ENCODE measurements around the gene STX18. TPM values are rescaled to one million over a fixed set of nuclear protein-coding genes. Genes with fewer than 3 reads are reported as not detected.

The STX18 gene
- total RNA-seq, 1 donor from 2014 or later = 34.6 TPM

DNA sequence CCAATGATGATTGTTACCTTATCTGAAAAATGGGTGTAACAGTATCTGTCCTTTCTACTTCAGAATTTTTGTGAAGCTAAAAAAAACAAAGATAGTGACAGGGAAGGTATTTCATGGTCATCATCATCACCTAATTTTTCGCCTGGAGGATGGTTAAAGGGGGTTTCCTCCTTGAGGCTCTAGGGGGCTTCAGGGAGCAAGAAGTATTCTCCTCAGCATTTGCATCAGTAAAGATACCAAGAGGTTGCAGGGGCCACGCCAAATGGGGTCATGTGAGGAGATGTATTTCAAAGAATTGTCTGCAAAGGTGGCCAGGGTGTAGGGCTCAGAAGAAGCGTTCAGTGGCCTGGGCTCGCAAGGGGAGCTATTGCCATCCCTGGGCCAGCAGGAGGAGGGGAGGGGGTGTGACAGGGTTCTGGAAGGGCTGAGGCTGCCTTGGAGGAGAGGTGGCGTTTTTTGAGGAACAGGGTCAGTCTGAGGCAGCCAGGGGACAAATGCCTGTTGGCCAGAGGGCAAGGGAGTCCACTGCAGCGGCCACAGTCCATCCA is 162.2 kb downstream of the STX18 start:
- no peak for DNase-seq (ENCODE audit: low spot score)

DNA sequence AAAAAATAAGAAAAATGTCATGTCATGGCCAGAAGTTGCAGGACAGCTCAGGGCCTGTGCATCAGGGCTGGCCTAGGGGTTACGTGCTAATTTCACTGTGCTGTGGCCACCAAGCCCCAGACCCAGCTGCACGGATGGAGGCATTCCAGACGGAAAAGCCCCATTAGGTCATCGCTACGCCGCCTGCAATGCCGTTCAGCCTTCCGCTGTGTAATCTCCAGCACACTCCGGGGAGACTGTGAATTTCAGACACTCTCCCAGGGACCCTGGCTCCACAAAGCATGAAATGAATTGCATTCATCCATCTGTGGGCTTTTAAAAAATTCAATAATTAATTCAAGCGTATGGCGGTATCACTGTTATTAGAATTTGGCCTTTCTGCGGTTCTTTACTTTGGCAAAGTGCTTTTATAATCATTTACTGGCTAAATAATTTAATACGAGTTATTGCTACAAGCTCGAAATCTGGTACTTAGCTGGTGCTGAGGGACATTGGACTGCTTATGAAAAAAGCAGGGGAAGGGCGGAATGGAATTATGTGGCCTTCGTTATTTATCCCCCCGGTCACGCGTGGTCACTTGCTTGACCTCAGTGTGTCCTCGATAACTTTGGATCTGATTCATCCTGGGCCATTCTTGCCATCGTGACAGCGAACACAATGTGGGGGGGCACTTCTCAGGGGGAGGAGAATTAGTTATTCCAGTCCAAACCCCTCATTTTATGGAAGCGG is 164.0 kb downstream of the STX18 start:
- DNase-seq (ENCODE audit: low spot score) = no peak

DNA sequence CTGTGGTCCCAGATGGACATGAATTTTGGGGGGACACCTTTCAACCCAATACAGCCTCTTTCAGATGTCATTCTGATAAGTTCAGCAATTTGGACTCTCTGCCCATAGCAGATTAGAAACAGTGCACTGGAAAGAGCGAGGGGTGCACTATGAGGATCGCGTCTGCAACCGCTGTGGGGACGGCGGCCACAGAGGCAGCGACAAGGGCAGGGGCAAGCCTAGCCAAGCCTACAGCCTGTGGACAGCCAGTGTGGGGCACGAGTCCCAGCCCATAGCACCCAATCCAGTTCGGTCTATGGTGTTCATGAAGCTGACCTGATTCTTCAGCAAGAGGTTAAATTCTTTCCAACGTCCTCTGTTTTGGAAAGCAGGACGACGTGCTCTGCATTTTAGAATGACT is 164.7 kb downstream of the STX18 start:
- DNase-seq (ENCODE audit: low spot score) = no peak

DNA sequence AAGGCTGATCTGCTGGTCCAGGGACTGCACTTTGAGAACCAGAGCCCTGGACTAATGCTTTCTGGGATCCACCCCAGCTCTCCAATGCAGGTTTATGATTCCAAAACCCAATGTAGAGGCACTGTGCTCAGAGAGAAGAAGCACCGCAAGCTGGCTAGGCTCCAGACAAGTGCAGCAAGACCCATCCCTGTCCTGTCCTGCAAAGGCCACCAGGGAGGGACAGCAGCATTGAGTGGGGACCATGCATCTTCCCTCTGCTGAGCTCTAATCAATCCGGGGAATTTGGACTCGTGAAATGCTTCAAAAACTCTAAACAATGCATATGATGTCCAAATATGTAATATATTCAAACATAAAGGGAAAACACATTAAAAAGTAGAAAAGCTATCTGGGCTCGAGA is 165.8 kb downstream of the STX18 start:
- no peak for DNase-seq (ENCODE audit: low spot score)

DNA sequence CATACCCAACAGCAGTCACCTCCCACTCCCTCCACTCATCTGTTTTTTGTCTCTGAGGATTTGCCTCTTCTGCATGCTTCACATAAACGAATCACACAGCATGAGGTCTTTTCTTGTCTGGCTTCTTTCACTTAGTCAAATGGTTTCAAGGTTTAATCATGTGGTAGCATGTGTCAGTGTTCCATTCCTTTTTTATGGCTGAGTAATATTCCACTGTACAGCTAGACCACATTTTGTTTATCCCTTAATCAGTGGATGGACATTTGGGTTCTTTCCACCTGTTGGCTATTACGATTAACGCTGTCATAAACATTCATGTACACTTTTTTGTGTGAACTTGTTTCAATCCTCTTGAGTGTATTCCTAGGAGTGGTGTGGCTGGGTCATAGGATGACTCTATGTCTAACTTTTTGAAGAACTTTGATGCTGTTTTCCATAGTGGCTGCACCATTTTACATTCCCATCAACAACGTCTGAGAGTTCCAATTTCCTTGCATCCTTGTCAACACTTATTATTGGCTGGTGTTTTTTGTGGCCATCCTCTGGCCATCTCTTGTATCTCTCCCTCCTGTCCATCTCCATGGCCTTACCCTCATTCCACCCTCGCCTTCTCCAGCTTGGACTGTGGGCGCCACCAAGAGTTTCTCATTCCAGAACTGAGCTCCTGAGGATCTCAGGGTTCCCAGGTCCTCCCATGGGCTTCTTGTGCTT is 167.3 kb downstream of the STX18 start:
- DNase-seq (ENCODE audit: low spot score) = no peak

Other genes starting within 250 kb of the STX18 start
- 28.3 TPM for gene NSG1, start 154.9 kb downstream of the STX18 start, total RNA-seq

Measured in ureter (tissue), 1 donor.